Jurkat, Clone E6-1 (cell line): Measurements from ENCODE around the gene ZNF408. TPM values are rescaled to one million over a fixed set of nuclear protein-coding genes. Genes with fewer than 3 reads are reported as not detected.
"Not testable (repeated sequence)": the region's sequence is repeated elsewhere in the genome, so short reads cannot be mapped to it uniquely, and the experiment has no call there.

ENCODE experiments used
- DNase-seq: peaks from one replicate; pipeline ENCODE4 v3.0.0-alpha.2; 2011; ENCODE audit warnings: low read depth, low spot score
- H3K4me3 ChIP-seq: 2 replicates; pipeline ENCODE4 v1.5.1; 2011; ENCODE audit warnings: mild to moderate bottlenecking, low read length, control low read depth, moderate library complexity
- polyA plus RNA-seq: library from polyadenylated mRNA; unstranded; fragments of >200 nt; gene quantifications from one replicate; pipeline ENCODE4 v1.2.1, GENCODE V29; 2012; ENCODE audit warnings: missing spikeins; ENCODE audit not compliant: insufficient read length, insufficient read depth

Gene ZNF408
- 7.7 TPM for polyA plus RNA-seq

DNA sequence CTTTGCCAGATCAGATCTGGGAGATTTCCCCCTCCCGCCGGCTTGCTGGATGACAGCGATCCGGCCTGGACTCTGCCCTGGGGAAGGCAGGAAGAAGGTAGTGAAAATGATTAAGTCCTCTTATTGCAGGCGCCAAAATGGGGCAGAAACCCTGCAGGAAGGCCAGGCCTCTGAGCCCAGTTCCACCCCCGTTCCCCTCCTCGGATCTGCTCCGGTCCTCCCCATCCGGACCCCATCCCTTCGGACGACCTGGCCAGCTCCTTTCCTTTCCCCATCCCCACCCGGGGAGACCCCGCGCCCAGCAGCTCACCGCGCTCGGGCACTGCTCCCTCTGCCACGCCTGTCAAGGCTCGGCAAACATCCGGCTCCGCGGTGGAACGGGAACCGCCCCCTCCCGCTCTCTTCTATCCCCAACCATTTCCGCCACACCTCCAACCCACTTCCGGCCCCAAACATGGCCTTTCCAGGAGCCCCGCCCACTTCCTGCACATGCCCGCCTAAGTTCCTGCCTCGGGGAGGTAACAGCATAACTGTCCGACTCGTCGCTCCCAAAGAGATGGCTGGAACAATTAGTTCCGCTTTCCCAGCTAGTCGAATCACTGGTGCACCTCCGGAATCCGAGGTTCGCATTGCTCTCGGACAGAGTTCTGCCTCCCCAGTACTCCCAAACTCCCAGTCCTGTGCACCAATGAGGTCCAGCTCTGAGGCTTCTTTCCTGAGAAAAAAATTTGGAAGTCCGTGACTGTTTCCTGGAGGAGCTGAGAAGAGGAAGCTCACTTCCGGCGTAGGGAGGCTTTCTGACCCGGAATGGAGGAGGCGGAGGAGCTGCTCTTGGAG lies at the start of gene ZNF408, which contains the start of gene ARHGAP1:
ZNF408 (plus strand) TSS at position 791 of the 837 bp plus-strand sequence; CDS start at position 808, 17 bp downstream.
ARHGAP1 (minus strand) TSS at position 379 of the 837 bp plus-strand sequence. CDS start 4,512 bp downstream, outside the sequence.
- H3K4me3 ChIP-seq, result peak within 1 kb of the TSS; percentile 99
- peak; percentile 99 for DNase-seq

DNA sequence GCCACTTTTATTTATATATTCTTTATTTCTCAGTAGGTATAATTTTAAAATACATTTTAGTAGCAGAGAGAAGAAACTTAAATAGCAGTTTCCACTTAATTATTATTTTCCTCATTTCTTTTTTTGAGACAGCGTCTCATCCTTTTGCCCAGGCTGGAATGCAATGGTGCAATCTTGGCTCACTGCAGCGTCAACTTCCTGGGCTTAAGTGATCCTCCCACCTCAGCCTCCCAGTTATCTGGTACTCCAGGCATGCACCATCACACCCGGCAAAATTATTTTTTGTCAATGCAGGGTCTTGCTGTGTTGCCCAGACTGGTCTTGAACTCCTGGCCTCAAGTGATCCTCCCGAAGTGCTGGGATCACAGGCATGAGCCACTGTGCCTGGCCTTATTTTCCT lies 45.2 kb upstream of the ZNF408 start:
- DNase-seq, result no peak
- no peak overlapping the region for H3K4me3 ChIP-seq

DNA sequence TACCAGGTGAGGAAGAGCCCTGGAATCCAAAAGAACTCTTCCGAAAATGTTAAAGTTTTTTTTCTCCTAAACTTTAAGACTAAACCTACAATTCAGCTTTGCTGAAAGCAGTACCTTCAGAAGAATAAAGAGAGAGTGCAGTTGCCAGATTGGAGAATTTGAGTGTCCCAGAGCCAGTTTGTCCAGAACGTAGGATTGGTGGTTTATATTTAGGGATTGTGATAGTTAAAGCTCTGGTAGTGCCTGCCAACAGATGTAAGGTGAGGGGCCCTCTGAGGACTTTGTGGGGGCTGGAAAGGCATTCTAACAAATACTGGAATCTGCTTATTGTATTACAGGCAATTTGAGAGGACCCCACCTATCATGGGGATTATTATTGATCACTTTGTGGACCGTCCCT lies 43.6 kb upstream of the ZNF408 start:
- no peak for DNase-seq
- no peak overlapping the region for H3K4me3 ChIP-seq

DNA sequence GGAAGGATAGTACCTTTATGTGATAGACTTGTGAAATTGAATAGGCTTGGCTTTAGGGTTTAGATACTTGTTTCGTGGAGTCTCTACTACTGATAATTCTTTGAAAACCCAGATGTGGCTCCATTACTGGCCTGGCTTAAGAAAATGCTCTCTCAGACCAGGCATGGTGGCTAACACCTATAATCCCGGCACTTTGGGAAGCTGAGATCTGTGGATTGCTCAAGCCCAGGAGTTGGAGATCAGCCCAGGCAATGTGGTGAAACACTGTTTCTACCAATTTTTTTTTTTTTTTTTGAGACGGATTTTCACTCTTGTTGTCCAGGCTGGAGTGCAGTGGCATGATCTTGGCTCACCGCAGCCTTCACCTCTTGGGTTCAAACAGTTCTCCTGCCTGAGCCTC lies 42.6 kb upstream of the ZNF408 start:
- H3K4me3 ChIP-seq, result no peak overlapping the region
- DNase-seq, result no peak

DNA sequence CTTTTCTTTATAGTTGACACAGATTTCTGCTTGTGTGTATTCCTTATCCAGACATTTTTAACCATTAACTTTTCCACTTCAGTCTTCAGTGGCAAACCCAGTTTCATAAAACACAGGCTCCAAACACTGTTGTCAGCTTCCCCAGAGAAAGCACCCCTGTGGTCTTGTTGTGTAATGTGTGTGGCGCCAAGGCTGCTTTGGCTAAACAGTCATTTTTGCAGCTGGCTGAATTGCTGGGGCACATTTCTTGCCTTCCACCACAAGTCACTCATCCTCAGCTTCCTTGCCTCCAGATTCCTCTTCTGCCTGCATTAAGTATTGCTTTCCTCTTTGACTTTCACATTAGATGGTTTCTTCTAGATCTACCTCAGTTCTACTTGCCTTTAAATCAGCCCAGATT lies 40.9 kb upstream of the ZNF408 start:
- peak; percentile 95 for DNase-seq
- 0 out of 2 replicates have a peak overlapping the region, but pooled peaks have one; percentile 8 for H3K4me3 ChIP-seq

DNA sequence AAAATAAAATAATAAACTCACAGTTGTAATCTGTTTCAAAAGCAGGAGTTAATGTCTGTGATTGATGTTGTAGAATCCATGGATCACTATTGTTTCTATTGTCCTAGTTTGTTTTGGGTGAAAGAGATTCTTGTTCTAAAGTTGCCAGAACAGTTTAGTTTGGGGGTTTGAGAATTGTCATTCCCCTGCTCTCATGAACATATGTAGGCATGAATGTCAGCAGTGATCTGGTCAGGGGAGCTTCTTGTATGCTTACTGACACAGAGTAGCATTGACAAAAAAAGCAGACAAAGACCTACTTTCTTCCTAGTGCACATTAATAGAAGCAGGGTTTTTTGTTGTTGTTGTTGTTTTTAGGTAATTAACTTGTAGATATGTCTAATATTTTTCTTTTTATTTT lies 39.0 kb upstream of the ZNF408 start:
- no peak overlapping the region for H3K4me3 ChIP-seq
- no peak for DNase-seq

DNA sequence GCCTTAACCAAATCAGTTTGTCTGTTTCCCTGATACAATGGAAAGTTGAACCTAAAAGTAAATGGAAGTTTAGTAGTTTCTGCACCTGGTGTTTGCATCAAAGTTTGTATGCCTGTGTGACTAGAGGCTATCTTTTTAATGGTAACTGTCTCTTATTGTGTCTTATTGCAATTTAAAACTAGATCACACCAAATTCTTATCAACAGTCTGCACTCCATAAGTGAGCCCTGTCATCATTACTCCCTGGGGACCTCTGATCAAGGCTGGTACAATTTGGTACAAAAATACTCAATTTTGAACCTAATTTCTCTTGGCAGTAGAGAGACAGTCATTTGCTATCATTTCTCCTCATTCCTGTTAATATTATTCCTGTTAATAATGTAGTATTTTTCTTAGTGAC lies 38.5 kb upstream of the ZNF408 start:
- DNase-seq, result no peak
- no peak overlapping the region for H3K4me3 ChIP-seq

DNA sequence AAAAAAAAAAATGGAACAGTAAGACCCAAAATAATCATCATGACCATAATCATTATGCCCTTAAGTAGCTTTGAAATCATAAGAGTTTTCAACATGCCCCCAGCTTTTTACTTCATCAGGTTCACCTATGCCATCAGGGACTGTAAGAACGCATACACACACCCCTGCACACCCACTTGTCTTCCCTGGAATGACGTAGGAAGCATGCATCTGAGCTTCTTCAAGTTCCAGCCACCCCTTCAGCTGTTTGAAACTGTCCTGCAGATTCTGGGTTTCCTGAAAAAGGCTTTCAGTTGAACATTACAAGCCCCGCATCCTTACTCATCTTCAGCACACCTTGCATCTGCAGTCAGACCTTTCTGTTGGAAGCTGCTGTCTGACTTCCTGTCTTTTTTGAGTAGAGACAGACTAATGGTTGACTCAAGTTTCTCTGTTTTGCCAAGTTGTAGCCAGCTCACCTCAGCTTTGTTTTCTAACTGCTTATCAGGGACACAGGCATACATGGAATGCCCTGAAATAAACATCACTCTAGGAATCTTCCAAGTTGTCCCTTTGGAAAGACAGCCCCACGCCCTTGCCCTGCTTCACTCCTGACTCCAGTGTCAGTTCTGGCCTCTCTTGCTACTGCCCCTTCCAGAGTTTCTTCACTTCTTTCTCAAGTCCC lies 37.4 kb upstream of the ZNF408 start:
- DNase-seq, result peak; percentile 72
- no peak overlapping the region for H3K4me3 ChIP-seq

DNA sequence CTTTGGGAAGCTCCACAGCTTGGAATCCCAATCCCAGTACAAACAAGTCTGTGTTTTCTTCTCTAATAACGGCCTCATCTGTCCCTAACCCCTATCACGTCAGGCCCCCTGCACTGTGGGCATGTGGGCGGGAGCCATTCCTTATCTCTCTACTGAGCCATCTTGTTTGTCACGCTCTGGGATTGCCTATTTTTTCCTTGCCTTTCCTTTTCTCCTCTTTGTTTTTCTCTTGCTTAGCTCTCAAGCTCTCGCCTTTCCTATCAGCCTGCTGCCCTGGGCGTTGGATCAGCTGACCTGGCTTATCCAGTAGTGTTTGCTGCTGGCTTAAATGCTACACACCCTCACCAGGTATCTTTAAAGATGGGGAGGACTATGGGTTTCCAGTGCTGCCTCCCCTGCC lies 36.2 kb upstream of the ZNF408 start:
- H3K4me3 ChIP-seq, result no peak overlapping the region
- DNase-seq, result no peak

DNA sequence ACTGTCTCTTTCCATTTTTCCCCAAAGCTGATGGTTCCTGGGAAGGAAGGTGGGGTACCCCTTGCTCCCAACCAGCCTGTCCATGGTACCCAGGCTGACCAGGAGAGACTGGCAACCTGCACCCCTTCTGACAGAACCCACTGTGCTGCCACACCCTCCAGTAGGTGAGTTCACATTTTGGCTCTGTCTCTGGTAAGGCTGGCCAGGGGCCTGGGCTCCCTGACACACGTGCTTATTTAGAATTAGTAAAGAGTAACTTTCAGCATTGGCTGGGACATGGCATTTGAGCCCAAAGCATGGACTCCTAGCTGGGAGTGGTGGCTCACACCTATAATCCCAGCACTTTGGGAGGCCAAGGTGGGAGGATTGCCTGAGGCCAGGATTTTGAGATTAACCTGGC lies 35.5 kb upstream of the ZNF408 start:
- DNase-seq, result no peak
- no peak overlapping the region for H3K4me3 ChIP-seq

DNA sequence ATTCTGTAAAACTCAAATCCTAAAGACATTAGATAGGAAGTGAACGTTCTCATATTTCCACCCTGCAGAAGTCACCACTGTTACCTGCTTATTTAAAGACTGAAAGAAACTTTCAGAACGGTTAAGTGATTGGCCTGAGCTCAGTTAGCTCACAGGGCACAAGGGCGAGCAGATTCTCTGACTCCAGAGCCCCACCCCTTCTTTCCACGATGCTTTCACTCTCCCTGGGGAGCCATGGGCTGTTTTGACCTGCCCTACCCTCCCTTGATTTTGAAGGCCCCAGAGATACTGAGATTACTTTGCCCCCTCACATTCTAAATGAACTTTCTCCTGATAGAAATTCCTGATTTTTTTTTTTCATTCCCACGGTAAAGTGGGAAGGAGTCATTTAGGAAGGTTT lies 34.3 kb upstream of the ZNF408 start:
- DNase-seq, result no peak
- no peak overlapping the region for H3K4me3 ChIP-seq

DNA sequence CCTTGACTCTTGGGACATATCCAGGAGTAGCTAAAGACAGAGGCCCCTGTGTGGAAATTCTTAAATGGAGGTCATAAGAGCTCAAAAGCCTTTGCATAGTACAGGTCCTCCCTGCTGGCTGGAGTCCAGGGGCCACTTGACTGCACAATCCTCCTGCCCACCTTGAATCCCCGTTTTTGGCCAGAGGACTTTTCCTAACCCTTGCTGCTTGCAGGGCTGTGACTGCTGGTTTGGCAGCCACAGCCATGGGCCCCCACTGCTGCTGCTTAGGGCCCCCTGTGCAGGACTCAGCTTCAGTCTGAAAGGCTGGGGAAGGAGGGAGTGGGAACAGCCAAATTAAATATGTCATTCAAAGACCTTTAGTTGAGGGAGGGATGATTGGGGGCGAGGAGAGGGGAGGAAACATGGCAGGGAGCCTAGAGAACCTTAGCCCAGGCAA lies 33.8 kb upstream of the ZNF408 start:
- no peak for DNase-seq
- no peak overlapping the region for H3K4me3 ChIP-seq

DNA sequence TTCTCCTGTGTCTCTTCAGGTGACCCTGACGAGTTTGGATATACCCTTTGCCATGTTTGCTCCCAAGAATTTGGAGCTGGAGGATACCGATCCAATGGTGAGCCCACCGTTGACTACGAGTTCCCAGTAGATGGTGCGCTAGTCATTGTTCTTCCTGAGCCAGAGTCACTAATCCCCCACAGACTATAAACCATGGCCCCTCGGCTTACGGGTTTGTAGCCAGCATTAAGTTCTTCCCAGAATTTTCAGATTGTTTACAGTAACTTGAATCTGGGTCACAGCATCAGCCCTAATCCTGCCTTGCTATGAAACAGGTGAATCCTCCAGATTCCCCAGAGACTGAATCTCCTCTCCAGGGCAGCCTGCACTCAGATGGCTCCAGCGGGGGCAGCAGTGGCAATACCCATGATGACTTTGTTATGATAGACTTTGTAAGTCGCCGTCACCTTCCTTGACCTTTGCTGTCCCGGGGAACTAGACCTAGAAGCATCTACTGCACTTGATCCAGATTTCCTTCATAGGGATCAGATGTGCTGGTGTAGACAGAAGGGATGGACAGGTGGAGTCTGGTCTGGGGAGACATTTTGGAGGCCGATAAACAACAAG lies 32.2 kb upstream of the ZNF408 start:
- no peak for DNase-seq

DNA sequence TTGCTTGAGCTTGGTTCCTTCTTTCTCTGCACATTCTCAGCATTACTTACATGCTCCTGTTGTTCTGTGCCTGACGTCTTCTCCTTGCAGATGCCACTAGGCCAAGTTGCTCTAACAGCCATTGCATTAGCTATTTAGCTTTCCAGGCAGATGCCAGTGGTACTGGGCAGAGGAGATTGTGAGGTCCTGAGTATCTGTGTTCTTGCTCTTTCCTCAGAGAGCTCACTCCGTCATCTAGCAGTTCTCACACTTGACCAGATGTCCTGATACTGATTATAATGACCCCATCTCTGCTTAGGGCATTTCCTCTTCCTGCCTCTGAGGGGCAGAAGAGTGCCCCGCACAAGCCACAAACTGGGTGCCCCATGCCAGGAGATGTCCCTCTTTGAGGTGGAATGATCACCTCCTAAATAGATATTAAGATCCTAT lies 31.1 kb upstream of the ZNF408 start:
- no peak overlapping the region for H3K4me3 ChIP-seq
- no peak for DNase-seq

More for the DNA sequence above, 32.2 kb upstream of the ZNF408 start:
- H3K4me3 ChIP-seq, result no peak overlapping the region

DNA sequence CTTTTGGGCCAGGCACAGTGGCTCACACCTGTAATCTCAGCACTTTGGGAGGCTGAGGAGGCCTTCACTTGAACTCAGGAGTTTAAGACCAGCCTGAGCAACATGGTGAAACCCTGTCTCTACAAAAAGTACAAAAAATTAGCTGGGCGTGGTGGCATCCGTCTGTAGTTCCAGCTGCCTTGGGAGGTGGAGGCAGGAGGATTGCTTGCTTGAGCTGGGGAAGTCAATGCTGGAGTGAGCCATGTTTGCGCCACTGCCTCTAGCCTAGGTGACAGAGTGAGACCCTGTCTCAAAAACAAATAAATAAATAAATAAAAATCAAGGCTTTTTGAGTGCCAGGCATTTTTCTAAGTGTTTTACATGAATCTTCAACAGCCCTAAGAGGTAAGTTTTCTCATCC lies 30.3 kb upstream of the ZNF408 start:
- not testable (repeated sequence) for DNase-seq
- H3K4me3 ChIP-seq, result peak overlapping the region; percentile 11

DNA sequence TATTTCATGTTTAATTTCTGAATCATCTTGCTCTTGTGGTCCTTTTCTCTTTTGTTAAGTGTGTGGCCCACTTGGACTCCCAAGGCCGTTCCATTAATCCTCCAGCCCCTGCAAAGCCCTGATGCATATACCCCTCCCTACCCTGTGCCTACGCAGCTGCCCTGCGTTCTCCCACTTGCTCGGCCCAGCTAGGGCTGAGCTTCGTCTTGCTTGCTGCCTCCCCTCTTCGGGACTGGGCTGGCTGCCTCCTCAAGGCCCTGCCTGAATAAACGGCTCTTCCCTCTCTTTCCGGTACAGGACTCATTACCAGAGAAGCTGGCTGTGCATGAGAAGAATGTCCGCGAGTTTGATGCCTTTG lies 28.9 kb upstream of the ZNF408 start:
- no peak for DNase-seq
- no peak overlapping the region for H3K4me3 ChIP-seq

DNA sequence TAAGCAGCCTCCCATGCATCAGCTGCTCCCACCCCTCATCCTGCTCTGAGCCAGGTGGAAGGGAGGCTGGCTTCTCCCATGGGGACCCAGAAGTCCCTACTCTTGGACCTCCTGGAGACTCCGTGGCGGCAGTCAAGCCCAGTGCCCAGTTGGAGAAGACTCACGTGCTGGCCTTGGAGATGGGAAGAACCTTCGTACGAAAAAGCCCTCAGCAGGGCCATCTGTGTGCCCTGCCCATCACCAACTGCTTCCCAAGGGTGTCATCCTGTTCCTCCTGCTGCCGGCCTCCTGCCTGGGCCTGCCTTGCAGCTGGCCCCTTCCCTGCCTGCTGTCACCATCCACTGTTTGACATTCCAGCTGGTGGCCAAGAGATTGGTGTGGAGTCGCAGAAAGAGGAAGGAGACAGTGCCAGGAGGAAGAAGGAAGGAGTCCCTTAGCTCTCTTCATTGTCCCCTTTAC lies 28.4 kb upstream of the ZNF408 start:
- H3K4me3 ChIP-seq, result no peak overlapping the region
- DNase-seq, result no peak

DNA sequence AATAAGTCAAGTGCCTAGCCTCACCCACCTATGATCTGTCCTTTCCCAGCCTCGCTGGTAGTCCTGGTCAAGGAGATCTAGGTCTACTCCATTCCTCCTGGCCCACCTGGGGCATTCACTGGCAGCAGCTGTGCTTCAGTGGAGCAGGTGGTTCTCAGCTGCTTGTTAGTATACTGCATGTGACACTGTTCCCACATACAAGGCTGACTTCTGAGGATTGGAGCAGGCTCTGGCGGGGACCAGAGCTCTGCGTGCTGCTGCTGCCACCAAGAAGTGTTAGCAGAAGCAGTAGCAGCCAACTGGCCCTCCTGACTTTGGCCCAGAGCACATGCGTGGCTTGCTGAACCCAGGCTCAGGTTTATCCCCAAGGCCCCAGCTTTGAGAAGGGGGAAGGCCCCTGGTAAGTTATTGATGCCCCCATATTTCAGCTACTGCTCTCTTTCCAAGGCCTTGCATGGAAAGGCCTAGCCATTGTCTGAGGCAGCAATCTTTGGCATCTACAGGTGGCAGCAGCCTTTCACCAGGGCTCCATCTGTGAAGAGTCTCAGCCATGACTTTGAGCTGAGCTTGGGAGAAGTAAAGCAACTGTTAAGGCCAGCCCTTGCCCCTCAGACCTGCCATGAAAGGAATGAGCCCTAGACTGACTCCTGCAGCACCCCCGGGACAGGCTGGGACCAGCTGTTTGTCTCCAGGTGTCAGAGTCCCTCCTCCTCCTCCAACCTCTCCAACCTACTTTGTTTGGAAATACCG lies 26.9 kb upstream of the ZNF408 start:
- no peak overlapping the region for H3K4me3 ChIP-seq
- DNase-seq, result peak; percentile 41
